Astrocyte (in vitro differentiated cells and primary cell): ENCODE results near the gene ASB14.

ENCODE experiments used
- CTCF ChIP-seq: IDR thresholded peaks from 2 replicates; pipeline ENCODE4 v1.5.1; 2011; ENCODE audit warnings: low read depth, mild to moderate bottlenecking, inconsistent platforms, low read length, moderate library complexity; ENCODE audit not compliant: insufficient read depth
- EZH2 ChIP-seq: IDR thresholded peaks from 2 replicates; pipeline ENCODE4 v1.6.1; 2012; ENCODE audit warnings: mild to moderate bottlenecking, low read length, inconsistent platforms; ENCODE audit not compliant: insufficient read depth

GRCh38 chr3:57234613-57235575, 57.6 kb downstream of the ASB14 start:
- TF ChIP-seq CTCF, result no peak
- no peak for TF ChIP-seq EZH2
